Uterus (tissue), 4 donors: ENCODE data around the gene ZNRD2. TPM values are rescaled to one million over a fixed set of nuclear protein-coding genes. Genes with fewer than 3 reads are reported as not detected.

Experiments used
- DNase-seq, 2 donors: peaks; one replicate each; pipeline ENCODE4 v3.0.0-alpha.2; 2019 to 2020
- H3K27ac ChIP-seq, 2 donors: fragments of 200-600 bp; sonication (generic); 1 replicate in 1 of 2; 2 replicates in 1 of 2; pipeline ENCODE4 v1.5.1; 2016 to 2018
- H3K27me3 ChIP-seq, 2 donors: fragments of 200-600 bp; sonication (generic); one replicate each; pipeline ENCODE4 v1.5.1; 2018 to 2019; ENCODE audit warnings: control low read depth in 1 of 2
- H3K36me3 ChIP-seq, 2 donors: fragments of 200-600 bp; sonication (generic); one replicate each; pipeline ENCODE4 v1.5.1; 2019; ENCODE audit warnings: control low read depth in 1 of 2
- H3K4me1 ChIP-seq, 2 donors: fragments of 200-600 bp; sonication (generic); one replicate each; pipeline ENCODE4 v1.5.1; 2018 to 2019; ENCODE audit warnings: control low read depth in 1 of 2
- H3K4me3 ChIP-seq, 2 donors: fragments of 200-600 bp; sonication (generic); 1 replicate in 1 of 2; 2 replicates in 1 of 2; pipeline ENCODE4 v1.5.1; 2018 to 2019; ENCODE audit warnings: mild to moderate bottlenecking in 1 of 2
- H3K9me3 ChIP-seq, 2 donors: fragments of 200-600 bp; sonication (generic); one replicate each; pipeline ENCODE4 v1.5.1; 2019; ENCODE audit warnings: control low read depth in 1 of 2
- CTCF ChIP-seq, 4 experiments: fragments of 200-600 bp in 2 of 4; fragments of 450-650 bp in 2 of 4; sonication (generic) in 2 of 4; IDR thresholded peaks; one replicate each; pipeline ENCODE4 v1.5.1; 2016 to 2019; ENCODE audit warnings: antibody characterized with exemption in 4 of 4, mild to moderate bottlenecking in 2 of 4, moderate library complexity in 1 of 4
- POLR2A ChIP-seq, 2 donors: fragments of 450-650 bp; IDR thresholded peaks; one replicate each; pipeline ENCODE4 v1.6.1; 2016; ENCODE audit warnings: antibody characterized with exemption in 2 of 2, mild to moderate bottlenecking in 1 of 2, moderate library complexity in 1 of 2
- intact Hi-C: fragments of 100-400 bp; cut with DNase I; formaldehyde crosslinking; loops from one replicate; pipeline ENCODE4 v1.15.1; 2023; ENCODE audit warnings: low total_unique reads
- total RNA-seq, 4 donors: library from RNA; depleted of rRNA in 3 of 4; stranded (reverse); fragments of >200 nt in 3 of 4; gene quantifications; one replicate each; pipeline versions ENCODE4 v1.1.0 to v1.2.4, GENCODE V29; 2014 to 2023
- donor health status: DM: yes; HTN: yes; CAD: no.

ZNRD2 gene
- total RNA-seq, 4 donors from 2014 or later = 12.3 to 42.6 (median 31.6) TPM

GRCh38 chr11:65606876-65607613 is 36.8 kb downstream of the ZNRD2 start:
- peaks cover 0 to 3% of the 10 kb centered on the region in 2 donors for H3K4me1 ChIP-seq
- H3K27me3 ChIP-seq = no peaks in the 10 kb centered on the region
- H3K9me3 ChIP-seq = no peaks in the 10 kb centered on the region
- peak; percentile 96 to 98 for DNase-seq
- TF ChIP-seq POLR2A (IDR thresholded peaks at IDR 0.05) (peak in 1 of 2 donors; percentile 37), CTCF (IDR thresholded peaks at IDR 0.05) (peak in 2 of 4 experiments; percentile 7 to 11)
- intact Hi-C loops = loop anchor here (10.0 kb wide), 1 partner anchor 232 kb away; no protein-coding TSS in a partner anchor
- H3K4me3 ChIP-seq = peak overlapping the region in 1 of 2 donors; percentile 31
- peak overlapping the region; percentile 83 to 94 for H3K27ac ChIP-seq
- no peaks in the 10 kb centered on the region for H3K36me3 ChIP-seq

DNA sequence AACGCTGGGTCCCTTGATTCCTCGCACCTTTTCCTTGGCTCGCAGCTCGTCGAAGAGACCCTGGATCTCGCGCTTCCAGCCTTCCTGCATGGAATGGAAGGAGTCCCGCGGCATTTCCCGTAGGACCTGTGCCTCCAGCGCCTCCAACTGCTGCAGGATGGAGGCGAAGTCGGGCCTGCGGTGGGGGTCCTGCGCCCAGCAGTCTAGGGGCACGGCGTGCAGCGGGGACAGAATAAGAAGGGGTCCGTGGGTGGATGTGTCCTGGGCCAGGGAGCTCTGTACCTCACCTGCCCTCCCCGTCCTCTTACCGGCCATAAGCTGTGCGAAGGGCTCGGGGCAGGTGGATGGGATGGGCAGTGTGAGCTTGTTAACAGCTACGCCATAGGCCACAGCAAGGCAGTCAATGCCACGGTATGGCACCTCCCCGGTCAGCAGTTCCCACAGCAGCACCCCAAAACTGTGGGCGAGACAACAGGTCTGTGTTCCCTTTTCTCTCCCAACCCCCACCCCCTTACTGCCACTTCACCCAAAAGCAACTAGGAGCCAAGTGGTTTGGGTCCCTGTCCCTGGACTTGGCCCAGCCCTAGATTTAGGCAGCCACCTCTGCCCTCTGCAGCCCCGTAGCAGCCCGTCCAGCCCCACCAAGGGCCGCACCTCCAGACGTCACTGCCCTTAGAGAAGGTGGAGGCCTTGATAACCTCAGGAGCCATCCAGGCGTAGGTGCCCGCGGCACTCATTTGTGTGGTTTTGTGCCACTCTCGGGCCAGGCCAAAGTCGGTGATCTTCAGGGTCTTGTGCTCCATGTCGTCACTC is 37.5 kb downstream of the ZNRD2 start:
- DNase-seq = no peak
- intact Hi-C loops = loop anchor here (10.0 kb wide), 1 partner anchor 233 kb away; no protein-coding TSS in a partner anchor
- TF ChIP-seq POLR2A (IDR thresholded peaks at IDR 0.05) (no peak), CTCF (IDR thresholded peaks at IDR 0.05) (no peak)
- Histone ChIP-seq H3K9me3 (no peaks in the 10 kb centered on the region), H3K4me1 (peaks cover 0 to 6% of the 10 kb centered on the region in 2 donors), H3K27ac (peak overlapping the region; percentile 6 to 83), H3K4me3 (peak overlapping the region in 1 of 2 donors; percentile 31), H3K36me3 (no peaks in the 10 kb centered on the region), H3K27me3 (no peaks in the 10 kb centered on the region)

- peak overlapping the region in 1 of 2 donors; percentile 86 for H3K27ac ChIP-seq
These were observed 39.0 kb downstream of the ZNRD2 start for GRCh38 chr11:65609229-65609628.

GRCh38 chr11:65609665-65610064 is 39.4 kb downstream of the ZNRD2 start:
- Histone ChIP-seq H3K4me1 (peaks cover 0 to 12% of the 10 kb centered on the region in 2 donors), H3K27me3 (no peaks in the 10 kb centered on the region), H3K4me3 (no peak overlapping the region), H3K36me3 (no peaks in the 10 kb centered on the region), H3K9me3 (no peaks in the 10 kb centered on the region), H3K27ac (peak overlapping the region; percentile 17 to 86)
- DNase-seq = no peak
- TF ChIP-seq CTCF (IDR thresholded peaks at IDR 0.05) = no peak
- no peak for TF ChIP-seq POLR2A (IDR thresholded peaks at IDR 0.05)
- intact Hi-C loops = loop anchor here (10.0 kb wide), 1 partner anchor 235 kb away; no protein-coding TSS in a partner anchor

More at GRCh38 chr11:65609229-65609628, 39.0 kb downstream of the ZNRD2 start:
- no peak for DNase-seq
- intact Hi-C loops = loop anchor here (10.0 kb wide), 1 partner anchor 234 kb away; no protein-coding TSS in a partner anchor
- Histone ChIP-seq H3K4me1 (peaks cover 0 to 12% of the 10 kb centered on the region in 2 donors), H3K4me3 (no peak overlapping the region), H3K9me3 (no peaks in the 10 kb centered on the region), H3K27me3 (no peaks in the 10 kb centered on the region), H3K36me3 (no peaks in the 10 kb centered on the region)
- TF ChIP-seq CTCF (IDR thresholded peaks at IDR 0.05) = no peak
- no peak for TF ChIP-seq POLR2A (IDR thresholded peaks at IDR 0.05)
